KBM-7 (cell line): ENCODE data around the gene HRH1.

Source experiments
- DNase-seq: peaks from one replicate; pipeline ENCODE4 v3.0.0-alpha.2; 2015
- in situ Hi-C: fragments of 300-500 bp; cut with MboI; formaldehyde crosslinking; loops from 2 replicates; pipeline ENCODE4 v1.14.3; 2020; ENCODE audit warnings: low sequenced_read_pairs, low pct_unique_long_range_greater_than_20kb, mixed read lengths

The HRH1 gene

GRCh38 chr3:11290743-11291680 is 136.7 kb downstream of the HRH1 start:
- no peak for DNase-seq
- in situ Hi-C loops = no loop called here

GRCh38 chr3:11291808-11292207 is 137.5 kb downstream of the HRH1 start:
- no peak for DNase-seq
- in situ Hi-C loops = no loop called here

GRCh38 chr3:11297126-11297525 is 142.8 kb downstream of the HRH1 start:
- DNase-seq = no peak
- in situ Hi-C loops = no loop called here

- no peak for DNase-seq
- in situ Hi-C loops = no loop called here
Observed at GRCh38 chr3:11300970-11301369, 146.7 kb downstream of the HRH1 start.

GRCh38 chr3:11302444-11302843 is 148.2 kb downstream of the HRH1 start:
- no peak for DNase-seq
- in situ Hi-C loops = no loop called here

- no peak for DNase-seq
- in situ Hi-C loops = no loop called here
Observed at GRCh38 chr3:11304175-11304574, 149.9 kb downstream of the HRH1 start.

- in situ Hi-C loops = no loop called here
- no peak for DNase-seq
Observed at GRCh38 chr3:11305509-11305908, 151.2 kb downstream of the HRH1 start.

GRCh38 chr3:11306817-11307589 is 152.7 kb downstream of the HRH1 start:
- no peak for DNase-seq
- in situ Hi-C loops = no loop called here

GRCh38 chr3:11307830-11308432 is 153.6 kb downstream of the HRH1 start:
- in situ Hi-C loops = no loop called here
- DNase-seq = no peak

GRCh38 chr3:11310258-11310657 is 156.0 kb downstream of the HRH1 start:
- in situ Hi-C loops = no loop called here
- no peak for DNase-seq

GRCh38 chr3:11312166-11312565 is 157.9 kb downstream of the HRH1 start:
- in situ Hi-C loops = no loop called here
- DNase-seq = no peak
